ENCODE results near the gene CSF3. TPM values are rescaled to one million over a fixed set of nuclear protein-coding genes. Genes with fewer than 3 reads are reported as not detected.
A peak's percentile ranks its signal among the peaks of the same experiment; 100 is the strongest.

The CSF3 gene
- total RNA-seq, 1 donor from 2014 or later: 1.2 TPM

GRCh38 chr17:40019140-40019991 is 4.1 kb downstream of the CSF3 start:
- no peaks in the 10 kb centered on the region for H3K27me3 ChIP-seq
- intact Hi-C loops (cut with DNase I): no loop called here
- DNase-seq (no peak), ATAC-seq (no peak)
- no peak overlapping the region for H3K4me3 ChIP-seq
- no peak for TF ChIP-seq CTCF (IDR thresholded peaks at IDR 0.05)
- H3K27ac ChIP-seq: no peak overlapping the region
- H3K4me1 ChIP-seq: peaks cover 70% of the 10 kb centered on the region
- H3K36me3 ChIP-seq: peaks cover 28% of the 10 kb centered on the region
- no peaks in the 10 kb centered on the region for H3K9me3 ChIP-seq

GRCh38 chr17:40020146-40020545 is 4.9 kb downstream of the CSF3 start:
- Histone ChIP-seq H3K27ac (no peak overlapping the region), H3K36me3 (peaks cover 36% of the 10 kb centered on the region), H3K4me3 (no peak overlapping the region), H3K9me3 (no peaks in the 10 kb centered on the region), H3K27me3 (no peaks in the 10 kb centered on the region), H3K4me1 (peaks cover 70% of the 10 kb centered on the region)
- DNase-seq: no peak
- ATAC-seq: no peak
- no peak for TF ChIP-seq CTCF (IDR thresholded peaks at IDR 0.05)
- intact Hi-C loops (cut with DNase I): no loop called here

- Histone ChIP-seq H3K27ac (peak overlapping the region; percentile 42), H3K27me3 (no peaks in the 10 kb centered on the region), H3K36me3 (peaks cover 49% of the 10 kb centered on the region), H3K4me3 (no peak overlapping the region), H3K9me3 (no peaks in the 10 kb centered on the region), H3K4me1 (peaks cover 69% of the 10 kb centered on the region)
- ATAC-seq (peak; percentile 3), DNase-seq (no peak)
- TF ChIP-seq CTCF (IDR thresholded peaks at IDR 0.05): no peak
- intact Hi-C loops (cut with DNase I): no loop called here
Observed at GRCh38 chr17:40021451-40021971, 6.3 kb downstream of the CSF3 start.

GRCh38 chr17:40022497-40022896 is 7.3 kb downstream of the CSF3 start:
- ATAC-seq: no peak
- Histone ChIP-seq H3K4me3 (no peak overlapping the region), H3K4me1 (peaks cover 70% of the 10 kb centered on the region), H3K36me3 (peaks cover 51% of the 10 kb centered on the region), H3K9me3 (no peaks in the 10 kb centered on the region), H3K27ac (peak overlapping the region; percentile 58), H3K27me3 (no peaks in the 10 kb centered on the region)
- intact Hi-C loops (cut with DNase I): no loop called here
- DNase-seq: no peak
- no peak for TF ChIP-seq CTCF (IDR thresholded peaks at IDR 0.05)

- intact Hi-C loops (cut with DNase I): no loop called here
- Histone ChIP-seq H3K27me3 (no peaks in the 10 kb centered on the region), H3K36me3 (peaks cover 51% of the 10 kb centered on the region), H3K4me3 (no peak overlapping the region), H3K9me3 (no peaks in the 10 kb centered on the region), H3K27ac (peak overlapping the region; percentile 58), H3K4me1 (peaks cover 67% of the 10 kb centered on the region)
- DNase-seq (peak; percentile 82), ATAC-seq (peak; percentile 46)
- TF ChIP-seq CTCF (IDR thresholded peaks at IDR 0.05): no peak
Observed at GRCh38 chr17:40022961-40023541, 7.8 kb downstream of the CSF3 start.

Data from upper lobe of right lung (tissue), 1 donor.